ENCODE data around the gene MAPK8IP3.

The MAPK8IP3 gene

GRCh38 chr16:1678500-1679098, 27.4 kb upstream of the MAPK8IP3 start:
- DNase-seq (ENCODE audit: extremely low read depth, low read depth), result no peak
- no peak for TF ChIP-seq CTCF (IDR thresholded peaks at IDR 0.05; ENCODE audit: low read depth, low read length)

GRCh38 chr16:1680361-1680760, 25.6 kb upstream of the MAPK8IP3 start:
- no peak for DNase-seq (ENCODE audit: extremely low read depth, low read depth)
- no peak for TF ChIP-seq CTCF (IDR thresholded peaks at IDR 0.05; ENCODE audit: low read depth, low read length)

GRCh38 chr16:1681032-1681431, 25.0 kb upstream of the MAPK8IP3 start:
- no peak for TF ChIP-seq CTCF (IDR thresholded peaks at IDR 0.05; ENCODE audit: low read depth, low read length)
- no peak for DNase-seq (ENCODE audit: extremely low read depth, low read depth)

DNA sequence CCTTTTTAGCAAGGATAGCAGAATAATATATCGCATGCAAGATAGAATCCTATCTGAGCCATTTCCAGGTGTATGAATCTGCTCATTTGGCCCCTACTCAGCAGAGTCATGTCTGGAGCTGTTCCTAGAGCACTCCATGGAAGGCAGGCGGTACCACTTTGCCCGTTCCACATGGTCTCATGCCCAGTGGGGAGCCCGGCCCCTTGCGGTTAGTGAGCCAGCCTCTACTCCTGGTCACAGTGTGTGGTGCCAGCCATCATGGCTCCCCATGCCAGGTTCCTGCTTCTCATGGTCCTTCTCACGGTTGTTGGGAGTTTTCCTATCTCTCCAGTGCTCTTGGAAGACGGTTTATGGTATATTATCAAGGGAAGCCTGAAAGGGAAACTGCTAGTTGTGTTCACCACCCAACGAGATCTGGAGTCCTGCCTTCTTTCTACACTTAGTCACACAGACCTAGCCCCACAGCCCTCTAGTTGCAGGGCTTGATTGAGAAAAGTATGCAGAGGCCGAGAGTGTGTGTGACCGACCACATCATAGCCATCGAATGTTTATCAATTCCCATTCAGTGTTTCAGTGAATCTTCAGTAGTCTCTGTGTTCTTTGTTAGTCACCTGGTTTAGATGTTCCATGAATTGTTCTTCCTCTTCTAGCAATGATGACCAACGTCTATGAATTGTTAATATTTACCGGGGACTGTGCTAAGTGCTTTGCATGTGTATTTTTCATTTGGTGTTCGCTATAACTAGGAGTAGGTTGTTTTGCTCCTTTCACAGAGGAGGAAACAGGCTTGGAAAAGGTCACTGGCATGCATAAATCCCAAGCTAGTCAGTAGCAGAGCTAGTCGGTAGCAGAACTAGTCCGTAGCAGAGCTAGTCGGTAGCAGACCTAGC, 18.3 kb upstream of the MAPK8IP3 start:
- no peak for DNase-seq (ENCODE audit: extremely low read depth, low read depth)
- TF ChIP-seq CTCF (IDR thresholded peaks at IDR 0.05; ENCODE audit: low read depth, low read length), result no peak

GRCh38 chr16:1688807-1689560, 17.0 kb upstream of the MAPK8IP3 start:
- DNase-seq (ENCODE audit: extremely low read depth, low read depth), result no peak
- no peak for TF ChIP-seq CTCF (IDR thresholded peaks at IDR 0.05; ENCODE audit: low read depth, low read length)

DNA sequence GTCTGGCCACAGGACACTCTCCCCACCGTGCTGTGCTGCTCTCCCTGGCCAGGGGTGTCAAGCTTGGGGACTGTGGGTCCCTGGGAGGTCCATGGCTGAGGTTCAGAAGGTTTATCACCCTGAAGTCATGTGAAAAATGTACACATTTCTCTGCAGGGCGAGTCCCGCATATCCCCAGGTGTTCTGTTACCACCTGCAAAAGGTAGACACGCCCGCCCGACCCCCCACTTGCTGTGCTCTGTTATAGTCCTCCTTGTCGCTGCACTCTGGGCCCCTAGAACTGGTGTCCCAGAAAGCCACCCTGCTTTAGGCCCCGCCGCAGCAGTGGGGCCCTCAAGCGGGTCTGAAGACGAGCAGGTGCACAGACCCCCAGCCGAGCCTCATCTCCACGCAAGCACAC, 16.1 kb upstream of the MAPK8IP3 start:
- no peak for TF ChIP-seq CTCF (IDR thresholded peaks at IDR 0.05; ENCODE audit: low read depth, low read length)
- no peak for DNase-seq (ENCODE audit: extremely low read depth, low read depth)

GRCh38 chr16:1690810-1691209, 15.2 kb upstream of the MAPK8IP3 start:
- TF ChIP-seq CTCF (IDR thresholded peaks at IDR 0.05; ENCODE audit: low read depth, low read length), result no peak
- DNase-seq (ENCODE audit: extremely low read depth, low read depth), result no peak

All from AG09319 (cell line).